ENCODE results near the gene HACD3.

HACD3 gene, protein sequence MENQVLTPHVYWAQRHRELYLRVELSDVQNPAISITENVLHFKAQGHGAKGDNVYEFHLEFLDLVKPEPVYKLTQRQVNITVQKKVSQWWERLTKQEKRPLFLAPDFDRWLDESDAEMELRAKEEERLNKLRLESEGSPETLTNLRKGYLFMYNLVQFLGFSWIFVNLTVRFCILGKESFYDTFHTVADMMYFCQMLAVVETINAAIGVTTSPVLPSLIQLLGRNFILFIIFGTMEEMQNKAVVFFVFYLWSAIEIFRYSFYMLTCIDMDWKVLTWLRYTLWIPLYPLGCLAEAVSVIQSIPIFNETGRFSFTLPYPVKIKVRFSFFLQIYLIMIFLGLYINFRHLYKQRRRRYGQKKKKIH
- total RNA-seq: 43.0 to 182 (median 111) reads per million in 18 experiments

DNA sequence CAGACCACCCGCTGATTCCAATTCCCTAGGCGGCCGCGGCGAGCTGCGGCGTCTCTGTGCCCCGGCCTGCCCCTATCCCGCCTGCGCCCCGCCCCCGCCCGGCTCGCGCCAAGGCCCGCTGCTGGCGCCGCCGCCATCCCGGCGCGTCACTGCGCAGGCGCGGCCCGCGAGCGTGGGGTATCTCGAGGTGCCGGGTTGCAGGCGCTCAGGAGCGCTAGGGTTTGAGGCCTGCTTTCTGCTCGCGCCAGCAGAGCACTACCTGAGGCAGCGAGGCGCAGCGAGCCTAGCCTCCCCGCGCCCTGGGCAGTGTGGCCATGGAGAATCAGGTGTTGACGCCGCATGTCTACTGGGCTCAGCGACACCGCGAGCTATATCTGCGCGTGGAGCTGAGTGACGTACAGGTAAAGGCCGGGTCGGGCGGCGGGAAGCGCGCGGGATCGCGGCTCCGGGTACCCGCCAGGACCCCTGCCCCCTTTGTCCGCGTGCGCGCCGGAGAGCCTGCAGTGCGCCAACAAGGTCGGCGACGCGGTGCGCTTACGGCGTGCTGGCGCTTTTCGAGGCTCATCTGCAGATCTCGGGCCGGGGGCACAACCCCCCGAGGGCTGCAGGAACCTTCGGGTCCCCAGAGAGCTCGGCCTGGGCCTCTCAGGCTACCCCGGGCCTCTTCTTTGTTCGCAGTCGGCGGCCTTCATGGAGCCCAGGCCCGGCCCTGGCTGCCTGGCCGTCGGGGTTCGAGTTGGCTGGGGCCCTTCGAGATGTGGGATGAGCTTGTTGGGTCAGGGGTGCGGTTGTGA, at the start of gene HACD3:
HACD3 (plus strand) TSS at position 146 of the 794 bp plus-strand sequence; CDS start at position 315, 169 bp downstream.
- DNase-seq: peak; percentile 77 to 88

DNA sequence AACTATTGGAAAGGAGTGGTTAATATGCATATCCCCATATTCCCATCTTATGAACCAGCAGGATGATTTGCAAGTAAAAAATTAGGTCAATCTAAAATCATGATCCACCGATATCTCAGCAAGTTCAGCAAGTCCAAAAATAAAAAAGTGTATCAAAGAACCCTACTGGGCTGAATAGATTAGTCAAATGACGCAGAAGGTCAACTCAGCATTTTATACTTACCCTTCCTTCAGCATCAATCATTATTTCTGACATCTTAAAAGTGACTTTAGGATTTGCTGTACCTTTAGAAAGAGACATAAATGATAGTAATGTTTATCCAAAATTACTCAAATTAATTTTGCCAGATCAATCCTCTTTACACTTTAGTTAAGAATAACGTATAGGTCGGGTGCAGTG, 45.4 kb upstream of the HACD3 start:
- DNase-seq: no peak

DNA sequence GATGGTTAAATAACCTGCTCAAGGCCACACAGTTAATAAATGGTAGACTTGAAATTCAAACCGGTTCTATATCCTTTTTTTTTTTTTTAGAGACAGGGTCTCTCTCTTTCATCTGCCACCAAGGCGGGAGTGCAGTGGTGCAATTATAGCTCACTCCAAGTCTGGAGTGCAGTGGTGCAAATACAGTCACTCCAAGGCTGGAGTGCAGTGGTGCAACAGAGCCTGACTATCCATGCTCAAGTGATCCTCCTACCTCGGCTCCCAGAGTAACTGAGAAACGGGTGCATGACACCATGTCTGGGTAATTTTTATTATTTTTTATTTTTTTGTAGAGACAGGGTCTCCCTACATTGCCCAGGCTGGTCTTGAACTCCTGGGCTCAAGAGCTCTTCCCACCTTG, 36.2 kb upstream of the HACD3 start:
- DNase-seq: no peak

DNA sequence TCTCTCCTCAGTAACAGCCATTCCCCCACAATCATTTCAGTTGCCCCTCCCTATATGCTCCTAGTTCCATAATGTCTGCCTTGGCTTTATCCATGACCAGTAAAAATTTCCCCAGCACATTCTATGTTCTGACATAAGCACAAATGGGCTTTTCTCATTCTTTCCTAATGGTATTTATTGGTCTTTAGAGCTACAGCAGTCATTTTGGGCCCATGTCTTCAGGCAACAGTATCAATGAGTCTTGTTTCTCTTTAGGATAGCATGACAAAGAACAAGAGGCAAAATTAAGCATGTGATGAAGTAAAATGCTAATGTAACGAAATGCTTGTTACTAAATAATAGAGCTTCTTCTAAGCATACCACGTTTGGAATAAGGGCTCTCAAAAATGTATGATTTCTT, 20.9 kb upstream of the HACD3 start:
- no peak for DNase-seq

DNA sequence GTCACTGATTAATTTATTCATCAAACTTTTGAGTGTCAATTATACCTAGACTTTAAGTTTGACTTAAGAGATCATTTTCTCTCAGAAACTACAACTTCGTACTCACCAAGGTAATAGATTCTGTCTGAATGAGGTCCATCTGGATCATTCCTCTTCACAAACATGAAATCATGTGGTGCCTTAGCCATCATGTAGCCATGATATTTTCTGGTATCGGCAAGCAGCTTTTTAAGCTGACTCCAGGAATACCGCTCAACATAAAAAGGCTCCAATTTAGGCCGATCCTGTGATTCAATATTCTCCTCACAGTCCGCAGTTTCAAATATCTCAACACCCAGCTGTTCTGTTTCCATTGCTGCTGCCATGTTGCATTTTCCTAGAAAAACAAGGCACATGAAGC, 18.1 kb upstream of the HACD3 start:
- DNase-seq: no peak

DNA sequence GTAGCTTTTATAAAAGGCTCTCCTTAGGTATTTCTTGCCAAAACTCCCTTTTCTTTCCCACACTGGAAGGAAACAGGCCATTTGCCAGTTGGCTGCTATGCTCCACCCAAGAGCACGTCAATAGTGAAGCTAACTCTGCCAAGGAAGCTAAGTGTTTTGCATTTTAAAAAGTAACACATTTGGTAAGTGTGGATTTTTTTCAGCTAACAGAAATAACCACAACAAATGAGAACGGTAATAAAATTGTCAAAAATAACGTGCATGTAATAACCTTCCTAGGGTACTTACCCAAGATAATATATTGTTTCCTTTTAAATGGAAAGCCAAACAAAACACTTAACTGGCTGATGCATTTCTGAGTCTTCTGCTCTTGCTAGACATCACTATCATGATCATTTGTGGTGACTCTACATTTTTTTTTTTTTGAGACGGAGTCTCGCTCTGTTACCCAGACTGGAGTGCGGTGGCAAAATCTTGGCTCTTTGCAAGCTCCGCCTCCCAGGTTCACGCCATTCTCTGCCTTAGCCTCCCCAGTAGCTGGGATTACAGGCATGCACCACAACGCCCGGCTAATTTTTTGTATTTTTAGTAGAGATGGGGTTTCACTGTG, 17.4 kb upstream of the HACD3 start:
- no peak for DNase-seq

DNA sequence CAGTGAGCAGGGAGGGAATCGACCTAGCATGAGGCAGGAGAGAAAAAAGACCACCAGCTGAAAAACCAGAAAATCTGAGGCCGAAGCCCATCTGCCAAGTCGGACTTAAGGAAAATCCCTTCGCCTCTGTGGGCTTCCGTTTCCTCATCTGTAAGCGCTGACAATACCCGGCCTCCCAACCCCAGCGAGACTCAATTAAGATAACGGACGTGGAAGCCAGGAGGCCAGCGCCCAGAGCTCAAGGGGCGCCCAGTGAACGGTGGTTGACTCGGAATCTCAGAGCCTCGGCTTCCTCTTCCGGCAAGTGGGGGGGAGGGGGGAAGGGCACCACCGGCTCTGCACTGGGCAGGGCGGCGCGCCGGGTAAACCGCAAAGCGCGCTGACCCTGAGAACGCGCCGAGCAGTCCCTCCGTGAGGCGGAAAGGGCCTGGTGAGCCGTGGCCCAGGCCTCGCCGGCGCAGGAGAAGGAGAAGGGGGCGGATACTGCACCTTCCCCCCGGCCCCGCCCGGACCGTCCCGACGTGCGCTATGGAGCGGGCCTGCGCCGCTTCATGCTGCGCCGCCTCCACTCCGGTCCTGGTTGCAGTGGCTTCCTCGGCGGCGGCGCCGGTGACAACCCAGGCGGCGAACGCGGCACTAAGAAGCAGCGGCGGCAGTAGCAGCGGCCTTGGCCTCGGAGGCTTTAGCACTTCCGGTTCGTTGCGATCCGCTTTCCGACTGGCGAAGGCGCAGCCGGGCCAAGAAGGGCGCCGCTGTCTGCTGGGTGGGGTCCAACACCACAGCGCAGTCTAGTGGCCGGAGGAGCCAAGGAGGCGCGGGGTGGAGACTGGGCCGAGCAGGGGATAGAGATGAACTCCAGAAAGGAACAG, 13.0 kb upstream of the HACD3 start, which contains the start of gene DPP8:
DPP8 (minus strand) TSS at position 693 of the 869 bp plus-strand sequence. CDS start 5,136 bp downstream, outside the sequence.
- DNase-seq: peak; percentile 95 to 96

DNA sequence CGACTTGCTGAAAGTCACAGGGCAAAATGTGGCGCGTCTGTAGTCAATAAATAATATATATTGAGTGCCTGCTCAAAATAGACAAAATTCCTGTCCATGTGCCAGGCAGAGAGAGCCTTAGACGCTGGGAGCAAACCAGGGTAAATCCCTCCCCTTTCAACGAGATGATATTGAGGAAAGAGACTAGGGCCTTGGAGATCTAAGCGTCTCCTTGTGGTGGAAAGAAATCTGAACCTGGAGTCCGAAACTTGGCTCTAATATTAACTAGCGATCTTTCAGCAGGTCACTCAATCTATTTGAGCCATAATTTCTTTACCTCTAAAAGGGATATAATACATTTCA, 12.4 kb upstream of the HACD3 start:
- DNase-seq: no peak

DNA sequence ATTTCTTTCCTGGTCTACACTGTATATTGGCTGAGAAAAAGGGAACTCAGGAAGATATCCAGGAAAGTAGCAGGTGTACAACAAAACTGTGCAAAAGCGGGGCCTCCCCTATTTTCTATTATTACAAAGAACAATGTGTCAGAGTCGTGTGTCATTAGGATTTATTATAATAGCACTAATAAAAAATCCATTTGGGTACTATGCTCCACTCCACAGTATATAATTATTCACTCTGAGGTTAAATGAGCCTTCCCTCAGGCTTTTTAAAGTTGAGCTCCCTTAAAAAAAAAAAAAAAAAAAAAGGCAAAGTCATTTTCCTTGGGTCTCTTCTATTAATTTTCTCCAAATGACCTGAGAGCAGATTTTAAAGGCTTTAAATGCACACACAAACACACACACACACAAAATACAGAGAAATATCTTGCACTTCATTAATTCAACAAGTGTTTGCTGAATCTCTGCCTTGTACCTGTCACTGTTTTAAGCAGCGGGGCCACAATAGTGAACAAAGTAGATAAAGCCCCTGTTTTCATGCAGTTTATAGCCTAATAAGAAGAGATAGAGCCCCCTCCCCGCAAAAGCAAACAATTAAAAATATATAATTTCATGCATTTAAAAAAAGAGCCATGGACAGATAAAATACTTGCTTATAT, 11.5 kb upstream of the HACD3 start:
- DNase-seq: no peak

DNA sequence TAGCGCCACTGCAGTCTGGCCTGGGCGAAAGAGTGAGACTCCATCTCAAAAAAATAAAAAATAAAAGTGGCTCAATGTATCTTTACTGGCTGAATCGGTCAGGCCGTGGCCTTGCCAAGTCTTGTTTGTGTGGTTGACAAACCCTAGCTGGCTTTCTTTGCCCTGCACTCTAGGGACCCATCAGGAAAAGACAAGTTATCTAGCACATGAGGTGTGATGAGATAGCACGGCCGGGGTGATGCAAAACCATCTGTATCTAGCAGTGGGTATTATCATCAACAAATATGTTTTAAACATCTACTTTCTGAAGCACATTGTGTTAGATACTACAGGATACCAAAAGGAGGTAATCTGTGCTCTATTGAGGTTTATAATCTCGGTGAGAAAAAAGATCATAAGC, 8.9 kb upstream of the HACD3 start:
- no peak for DNase-seq

DNA sequence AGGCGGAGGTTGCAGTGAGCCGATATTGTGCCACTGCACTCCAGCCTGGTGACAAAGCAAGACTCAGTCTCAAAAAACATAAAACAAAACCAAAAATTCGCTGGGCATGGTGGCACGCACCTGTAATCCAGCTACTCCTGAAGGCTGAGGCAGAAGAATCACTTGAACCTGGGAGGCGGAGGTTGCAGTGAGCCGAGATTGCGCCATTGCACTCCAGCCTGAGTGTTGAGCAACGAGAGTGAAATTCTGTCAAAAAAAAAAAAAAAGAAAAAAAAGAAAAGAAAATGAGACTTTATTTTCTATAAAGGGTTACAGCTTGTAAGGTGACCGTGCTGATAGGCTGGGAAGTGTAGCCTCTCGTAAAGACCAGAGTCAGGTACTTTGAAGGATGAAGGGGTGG, 6.0 kb upstream of the HACD3 start:
- DNase-seq: no peak

DNA sequence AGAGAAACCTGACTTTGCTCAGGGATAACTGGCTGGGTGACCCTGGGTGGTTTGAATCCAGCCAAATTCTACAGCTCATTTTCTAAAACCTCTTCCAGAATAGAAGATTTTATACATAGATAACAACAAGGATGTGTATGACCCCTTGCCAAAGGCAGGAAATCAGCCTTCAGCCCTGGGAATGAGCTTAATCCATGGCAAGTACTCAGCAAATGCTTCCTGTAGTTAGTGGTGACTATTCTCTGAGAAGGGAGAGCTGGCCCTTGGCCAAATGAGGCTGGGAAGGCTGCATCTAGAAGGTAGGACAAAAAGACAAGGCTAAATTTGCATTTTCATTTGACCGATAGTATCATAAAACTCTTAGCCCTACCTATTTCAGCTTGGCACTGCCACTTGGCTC, 4.6 kb upstream of the HACD3 start:
- DNase-seq: no peak

DNA sequence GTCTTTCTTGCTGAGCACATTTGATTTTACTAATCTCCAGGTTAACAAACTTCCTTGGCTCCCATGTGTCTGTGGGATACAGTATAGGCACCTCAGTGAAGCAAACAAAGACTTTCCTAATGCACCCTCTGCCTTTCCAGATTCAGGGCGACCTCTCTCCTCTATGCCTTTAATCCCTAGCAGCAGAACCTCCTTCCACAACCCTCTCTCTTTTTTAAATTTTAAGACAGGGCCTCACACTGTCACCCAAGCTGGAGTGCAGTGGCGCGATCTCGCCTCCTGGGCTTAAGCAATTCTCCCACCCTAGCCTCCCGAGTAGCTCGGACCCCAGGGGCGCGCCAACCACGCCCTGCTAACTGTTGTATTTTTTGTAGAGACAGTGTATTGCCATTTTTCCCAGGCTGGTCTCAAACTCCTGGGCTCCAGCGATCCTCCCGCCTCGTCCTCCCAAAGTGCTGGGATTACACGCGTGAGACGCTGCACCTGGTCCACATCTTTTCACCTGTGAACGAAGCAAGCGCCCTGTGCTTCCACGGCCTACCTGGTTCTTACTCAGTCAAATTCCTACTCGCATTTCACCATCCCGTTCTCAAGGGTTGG, 1.7 kb upstream of the HACD3 start:
- DNase-seq: no peak

DNA sequence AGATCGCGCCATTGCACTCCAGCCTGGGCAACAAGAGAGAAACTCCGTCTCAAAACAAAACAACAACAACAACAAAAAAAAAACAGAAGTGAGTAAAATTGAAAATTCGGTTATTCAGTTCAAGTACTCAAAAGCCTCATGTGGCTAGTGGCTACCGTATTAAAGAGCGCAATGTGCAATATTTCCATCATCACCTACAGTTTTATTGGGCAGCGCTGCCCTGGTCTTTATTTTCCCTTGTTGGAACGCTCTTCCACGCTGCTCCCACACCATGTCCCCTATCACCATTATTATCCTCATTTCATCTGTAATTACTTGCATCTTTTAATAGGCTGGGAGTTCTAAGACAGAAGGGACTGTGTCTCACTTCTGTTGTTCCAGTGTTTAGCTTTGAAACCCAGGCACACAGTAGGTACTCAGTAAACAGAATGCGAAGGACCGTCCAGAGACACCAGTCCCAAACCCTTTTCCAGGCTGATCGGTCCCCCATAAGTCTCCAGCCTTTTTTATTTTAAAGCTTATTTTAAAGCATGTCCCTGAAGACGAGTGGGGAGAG, 423 bp upstream of the HACD3 start:
- DNase-seq: no peak

DNA sequence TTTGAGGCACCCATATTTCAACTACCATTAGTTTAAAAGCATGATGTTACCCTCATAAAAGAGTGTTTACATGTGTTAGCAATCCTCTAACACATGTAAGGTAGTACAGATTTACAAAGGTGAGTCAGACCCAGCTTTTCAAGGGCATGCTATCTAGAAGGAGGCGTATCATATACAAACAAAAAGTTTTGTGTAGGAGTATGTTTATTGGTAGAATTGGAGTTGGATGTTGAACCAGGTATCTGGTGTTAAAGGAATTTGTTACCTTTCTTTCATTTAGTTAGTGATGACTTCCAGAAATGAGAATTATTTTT, 2.4 kb downstream of the HACD3 start:
- no peak for DNase-seq

DNA sequence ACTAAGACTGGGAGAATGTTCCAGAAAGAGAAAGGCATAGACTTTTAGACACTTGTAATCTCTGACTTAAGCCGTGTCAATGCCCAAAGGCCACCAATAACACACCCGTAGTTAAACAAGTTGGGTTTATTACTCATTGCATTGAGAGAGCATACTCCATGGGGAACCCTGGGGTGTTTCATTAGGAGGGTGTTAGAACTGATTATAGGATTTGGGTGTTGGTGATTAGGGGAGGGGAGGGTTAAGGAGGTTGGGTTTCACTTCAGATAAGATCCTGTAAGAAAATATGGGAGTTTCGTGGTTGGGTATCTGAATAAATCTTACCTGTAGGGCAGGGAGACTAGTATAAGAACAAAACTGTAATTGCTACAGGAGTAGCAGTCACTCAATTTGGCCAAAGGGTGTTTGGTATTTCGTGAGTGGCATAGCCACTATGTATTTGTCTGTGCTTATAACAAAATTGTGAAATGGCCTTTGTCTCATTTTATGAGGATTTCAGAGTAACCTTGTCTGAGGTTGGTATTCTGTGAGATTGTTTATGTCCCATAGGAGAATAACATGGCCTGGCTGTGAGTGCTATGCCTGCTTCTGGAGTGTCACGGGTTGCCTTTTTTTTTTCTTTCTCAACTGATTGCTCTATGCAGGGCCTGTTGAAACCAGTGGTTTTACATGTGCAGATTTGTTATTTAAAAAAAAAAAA, 2.9 kb downstream of the HACD3 start:
- DNase-seq: no peak

DNA sequence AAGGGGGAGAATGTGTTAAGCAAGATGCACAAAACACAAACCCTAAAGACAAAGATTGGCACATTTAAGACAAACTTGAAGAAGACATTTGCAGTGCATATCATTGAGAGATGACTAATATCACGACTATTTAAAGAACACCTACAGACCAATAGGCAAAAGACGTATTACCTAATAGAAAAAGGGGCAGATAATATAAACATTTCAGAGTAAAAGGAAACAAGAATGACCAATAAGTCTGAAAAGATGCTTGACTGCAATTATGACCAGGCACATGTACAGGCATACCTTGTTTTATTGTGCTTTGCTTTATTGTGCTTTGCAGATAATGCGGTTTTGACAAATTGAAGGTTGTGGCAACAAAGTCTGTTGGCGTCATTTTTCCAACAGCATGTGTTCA, 4.9 kb downstream of the HACD3 start:
- no peak for DNase-seq

DNA sequence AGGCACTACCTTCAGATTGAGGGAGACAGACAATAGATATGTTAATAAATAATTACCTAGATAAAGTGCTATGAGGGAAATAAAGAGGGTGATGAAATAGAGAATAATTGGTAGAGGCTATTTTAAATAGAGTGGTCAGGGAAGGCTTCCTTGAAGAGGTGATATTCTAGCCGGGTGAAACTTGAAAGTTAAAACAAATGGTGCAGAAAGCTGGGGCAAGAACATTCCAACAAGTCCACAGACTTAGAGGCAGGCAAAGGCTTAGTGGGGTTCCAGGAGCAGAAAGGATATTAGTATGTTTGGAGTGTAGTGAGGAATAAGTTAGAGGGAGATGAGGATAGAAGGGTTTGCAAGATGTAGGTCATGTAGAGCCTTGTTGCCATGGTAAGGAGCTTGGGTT, 10.1 kb downstream of the HACD3 start:
- no peak for DNase-seq

DNA sequence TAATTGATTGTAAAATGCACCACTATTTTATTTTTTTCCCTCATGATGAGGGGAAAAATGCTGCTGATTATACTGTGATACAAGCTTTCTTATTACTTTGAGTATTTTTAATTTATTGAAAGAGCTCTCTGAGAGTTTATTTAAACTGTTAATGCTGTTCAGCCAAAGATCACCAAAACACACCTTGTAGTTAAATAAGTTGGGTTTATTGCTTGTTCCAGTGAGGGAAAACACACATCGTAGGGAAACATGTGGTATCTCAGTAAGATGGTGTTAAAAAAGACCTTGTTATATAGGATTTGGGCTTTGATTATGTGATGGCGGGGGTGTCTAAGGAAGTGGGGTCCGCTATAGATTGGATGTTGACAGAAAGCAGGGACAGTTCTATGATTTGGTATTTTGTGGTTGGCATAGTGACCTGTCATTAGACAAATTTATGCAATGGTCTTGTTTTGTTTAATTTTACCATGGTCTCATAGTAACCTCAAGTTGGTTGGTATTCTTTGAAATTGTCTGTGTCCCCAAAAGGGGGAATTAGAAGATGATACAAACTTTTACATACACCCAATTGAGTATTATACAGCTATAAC, 11.1 kb downstream of the HACD3 start:
- DNase-seq: no peak

DNA sequence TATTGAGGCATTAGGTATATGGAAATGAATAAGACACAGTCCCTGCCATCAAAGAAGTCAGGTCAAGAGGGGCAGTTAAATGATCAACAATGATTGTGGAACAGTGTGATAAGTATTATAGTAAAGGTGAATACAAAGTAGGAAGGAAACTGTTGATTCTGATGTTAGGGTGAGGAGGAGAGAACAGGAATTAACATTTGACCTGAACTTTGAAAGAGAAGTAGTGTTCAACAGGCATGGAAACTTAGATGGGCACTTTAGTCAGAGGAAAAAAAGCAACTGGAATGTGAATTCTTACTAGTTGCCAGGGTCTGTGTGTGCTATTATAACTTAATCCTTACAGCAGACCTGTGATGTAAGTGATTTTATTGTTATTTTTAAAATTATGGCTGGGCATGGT, 17.6 kb downstream of the HACD3 start:
- no peak for DNase-seq
